Measurements from ENCODE around the gene JMJD8.
A peak's percentile ranks its signal among the peaks of the same experiment; 100 is the strongest.

Gene JMJD8

DNA sequence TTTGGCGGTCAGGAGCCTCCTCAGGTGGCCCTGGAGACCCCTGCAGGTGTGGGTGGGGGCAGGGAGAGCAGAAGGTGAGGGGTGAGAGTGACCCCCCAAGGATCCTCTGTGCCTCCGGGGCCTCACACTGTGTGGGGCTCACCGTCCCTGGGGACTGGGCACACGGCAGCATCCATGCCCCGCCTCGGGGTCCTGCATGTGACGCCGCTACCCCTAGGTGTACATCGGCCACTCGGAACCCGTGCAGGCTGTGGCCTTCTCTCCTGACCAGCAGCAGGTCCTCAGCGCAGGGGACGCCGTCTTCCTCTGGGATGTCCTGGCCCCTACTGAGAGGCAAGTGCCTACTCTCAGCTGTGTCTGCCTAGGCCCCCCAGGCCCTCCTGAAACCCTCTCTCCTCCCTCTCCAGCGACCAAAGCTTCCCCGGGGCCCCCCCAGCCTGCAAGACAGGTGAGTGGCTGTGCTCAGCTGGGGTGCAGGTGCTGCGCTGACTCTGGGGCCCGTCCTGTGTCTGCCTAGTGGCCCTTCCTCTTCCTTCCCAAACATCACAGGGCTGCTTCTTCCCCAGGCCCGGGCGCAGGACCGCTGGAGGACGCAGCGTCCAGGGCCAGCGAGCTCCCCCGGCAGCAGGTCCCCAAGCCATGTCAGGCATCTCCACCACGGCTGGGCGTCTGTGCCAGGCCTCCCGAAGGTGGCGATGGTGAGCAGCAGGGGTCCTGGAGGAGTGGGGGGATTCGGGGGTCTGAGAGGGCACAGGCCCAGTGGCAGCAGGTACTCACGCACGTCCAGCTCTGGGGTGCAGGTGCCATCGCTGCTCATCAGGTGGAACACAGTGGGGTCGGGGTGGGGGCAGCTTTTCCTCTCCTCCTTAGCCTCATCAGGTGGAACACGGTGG lies 25.2 kb downstream of the JMJD8 start:
- no peak for DNase-seq

DNA sequence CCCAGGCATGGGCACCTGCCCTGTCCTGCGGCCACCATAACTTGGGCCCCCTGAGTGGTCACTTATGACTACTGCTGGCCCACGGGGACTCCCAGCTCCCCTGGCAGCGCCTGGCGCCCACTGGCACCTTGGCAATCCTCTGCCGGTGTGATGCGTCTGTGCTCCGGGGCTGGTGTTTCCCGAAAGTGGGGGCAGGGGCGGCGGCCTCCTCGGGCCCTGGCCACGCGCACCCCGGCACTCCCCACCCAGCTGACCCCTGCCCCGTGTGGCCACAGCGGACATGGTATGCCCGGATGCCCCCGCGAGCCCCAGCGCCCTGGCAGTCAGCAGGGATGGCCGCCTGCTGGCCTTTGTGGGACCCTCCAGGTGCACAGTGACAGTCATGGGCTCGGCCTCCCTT lies 26.6 kb downstream of the JMJD8 start:
- no peak for DNase-seq

DNA sequence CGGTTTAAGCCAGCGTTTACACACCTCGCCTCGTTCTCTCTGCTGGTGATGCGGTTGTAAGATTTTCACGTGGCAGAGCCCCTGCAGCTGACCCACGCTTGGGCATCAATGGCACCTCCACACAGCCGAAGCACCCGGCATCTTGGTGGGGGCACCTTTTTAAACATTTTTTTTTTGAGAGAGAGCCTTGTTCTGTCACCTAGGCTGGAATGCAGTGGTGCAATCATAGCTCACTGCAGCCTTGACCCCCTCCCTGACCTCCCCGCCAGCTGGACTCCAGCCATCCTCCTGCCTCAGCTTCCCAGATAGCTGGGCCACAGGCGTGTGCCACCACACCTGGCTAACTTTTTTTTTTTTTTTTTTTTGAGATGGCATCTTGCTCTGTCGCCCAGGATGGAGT lies 30.1 kb downstream of the JMJD8 start:
- no peak for DNase-seq

- no peak for DNase-seq
Observed at GRCh38 chr16:652454-653305, 31.5 kb downstream of the JMJD8 start.

DNA sequence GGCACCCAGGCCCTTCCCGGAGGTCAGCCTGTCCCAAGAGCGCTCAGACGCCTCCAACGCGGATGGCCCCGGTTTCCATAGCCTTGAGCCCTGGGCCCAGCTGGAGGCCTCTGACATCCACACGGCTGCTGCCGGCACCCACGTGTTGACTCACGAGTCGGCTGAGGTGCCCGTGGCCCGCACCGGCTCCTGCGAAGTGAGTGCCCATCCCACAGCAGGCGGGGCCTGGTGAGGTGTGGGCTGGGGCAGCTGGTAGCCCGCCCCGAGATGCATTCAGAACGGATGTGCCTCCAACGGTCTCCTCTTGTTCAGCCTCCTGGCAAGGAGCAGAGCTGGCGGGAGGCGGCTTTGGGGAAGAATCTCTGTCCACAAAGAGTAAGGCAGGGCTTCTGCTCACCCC lies 32.3 kb downstream of the JMJD8 start:
- no peak for DNase-seq

GRCh38 chr16:649631-650030 lies 34.5 kb downstream of the JMJD8 start:
- DNase-seq = no peak

GRCh38 chr16:648781-649589 lies 35.1 kb downstream of the JMJD8 start, which contains the start of gene WDR90:
TSS of gene WDR90 (plus strand) at chr16:649365. CDS start at chr16:649417, 52 bp downstream.
- DNase-seq = peak; percentile 96

DNA sequence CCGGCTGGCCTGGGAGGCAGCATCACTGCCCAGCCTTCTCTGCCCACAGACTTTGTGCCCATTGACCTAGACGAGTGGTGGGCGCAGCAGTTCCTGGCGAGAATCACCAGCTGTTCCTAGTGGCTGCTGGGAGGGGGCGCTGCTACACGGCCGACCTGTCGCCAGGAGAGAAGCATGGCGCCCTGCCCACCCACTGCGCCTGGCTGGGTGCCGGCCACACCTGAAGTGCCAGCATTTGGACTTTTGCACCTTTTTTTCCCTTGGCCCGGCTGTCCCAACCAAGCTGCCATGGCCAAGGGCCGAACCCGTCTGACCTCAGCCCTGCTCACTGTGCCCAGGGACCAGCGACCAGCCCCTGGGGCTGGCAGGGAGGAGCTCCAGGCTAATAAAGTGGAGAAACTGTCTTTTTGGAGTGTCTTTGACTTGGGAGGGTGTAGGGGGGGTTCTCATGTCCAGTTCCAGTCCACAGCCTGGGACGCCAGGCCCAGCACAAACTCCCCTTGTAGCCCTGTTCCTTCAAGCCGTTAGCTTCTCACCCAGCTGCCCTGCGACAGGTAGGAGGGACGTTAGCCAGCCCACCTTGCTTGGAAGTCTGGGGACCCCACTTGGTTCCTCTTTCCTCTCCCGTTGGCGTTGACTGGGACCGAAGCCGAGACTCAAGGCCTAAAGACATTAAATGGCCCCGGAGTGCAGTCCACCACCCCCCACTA lies 35.9 kb downstream of the JMJD8 start:
- DNase-seq = no peak

DNA sequence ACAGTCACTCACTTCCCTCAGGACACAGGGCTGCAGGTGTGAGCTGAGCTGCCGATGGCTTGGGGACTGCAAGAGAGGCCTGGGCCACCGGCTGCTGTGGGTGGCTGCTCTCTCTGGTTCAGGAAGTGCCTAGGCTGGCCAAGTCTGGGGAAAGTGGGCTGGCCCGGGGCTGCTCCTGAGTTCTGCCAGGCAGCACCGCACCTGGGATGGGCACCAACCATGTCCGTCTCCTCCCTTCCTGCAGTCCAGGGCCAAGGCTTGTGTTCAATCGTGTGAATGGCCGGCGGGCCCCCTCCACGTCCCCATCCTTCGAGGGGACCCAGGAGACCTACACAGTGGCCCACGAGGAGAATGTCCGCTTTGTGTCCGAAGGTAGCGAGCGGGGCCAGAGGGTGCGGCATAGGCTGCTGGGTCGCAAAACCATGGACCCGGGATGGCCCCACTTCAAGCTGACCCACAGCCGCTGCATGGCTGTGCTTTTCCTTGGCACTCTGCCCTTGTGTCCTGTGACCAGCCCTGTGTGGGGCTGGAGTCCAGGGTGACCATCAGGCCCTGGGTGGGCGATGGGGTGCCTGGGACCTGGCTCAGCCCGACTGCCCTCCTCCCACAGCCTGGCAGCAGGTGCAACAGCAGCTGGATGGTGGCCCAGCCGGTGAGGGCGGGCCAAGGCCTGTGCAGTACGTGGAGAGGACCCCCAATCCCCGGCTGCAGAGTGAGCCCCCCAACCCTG lies 36.8 kb downstream of the JMJD8 start:
- no peak for DNase-seq

DNA sequence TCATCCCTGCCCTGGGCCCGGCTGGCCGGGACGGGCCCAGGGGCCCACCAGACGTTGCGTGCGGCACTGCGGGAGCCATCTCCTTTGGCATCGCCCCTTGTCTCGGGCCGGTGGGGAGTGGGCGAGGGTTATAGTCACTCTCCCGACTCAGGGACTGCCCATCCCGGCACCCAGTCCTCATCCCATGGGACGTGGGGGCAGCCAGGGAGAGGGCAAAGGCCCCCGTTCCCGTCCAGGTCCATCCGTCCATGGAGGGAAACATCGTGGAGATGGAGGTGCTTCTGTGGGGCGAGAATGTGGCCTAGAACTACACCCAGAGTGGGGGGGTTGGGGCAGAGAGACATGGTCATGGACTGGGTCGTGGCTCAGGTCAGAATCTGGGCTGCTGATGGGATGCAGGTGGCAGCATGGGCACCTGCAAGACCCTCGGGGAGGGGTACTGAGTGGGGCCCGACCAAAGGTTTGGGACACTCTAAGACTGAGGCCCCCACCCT lies 37.4 kb downstream of the JMJD8 start:
- DNase-seq = no peak

- DNase-seq = no peak
Observed at GRCh38 chr16:645852-646678, 38.1 kb downstream of the JMJD8 start.

DNA sequence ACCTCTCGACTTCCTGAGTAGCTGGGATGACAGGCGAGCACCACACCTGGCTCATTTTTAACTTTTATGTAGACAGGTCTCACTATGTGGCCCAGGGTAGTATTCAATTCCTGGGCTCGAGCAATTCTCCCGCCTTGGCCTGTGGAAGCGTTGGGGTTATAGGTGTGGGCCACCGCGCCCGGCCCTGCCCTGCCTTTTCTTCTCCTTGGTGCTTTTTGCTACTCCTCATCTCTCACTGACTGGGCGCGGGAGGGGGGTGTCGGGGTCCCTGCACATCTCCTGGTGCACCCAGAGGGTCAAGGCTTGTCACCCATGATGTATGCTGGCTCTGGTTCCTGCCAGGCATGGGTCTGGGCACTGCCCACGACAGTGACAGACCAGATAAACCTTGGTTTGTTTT lies 39.6 kb downstream of the JMJD8 start:
- no peak for DNase-seq

DNA sequence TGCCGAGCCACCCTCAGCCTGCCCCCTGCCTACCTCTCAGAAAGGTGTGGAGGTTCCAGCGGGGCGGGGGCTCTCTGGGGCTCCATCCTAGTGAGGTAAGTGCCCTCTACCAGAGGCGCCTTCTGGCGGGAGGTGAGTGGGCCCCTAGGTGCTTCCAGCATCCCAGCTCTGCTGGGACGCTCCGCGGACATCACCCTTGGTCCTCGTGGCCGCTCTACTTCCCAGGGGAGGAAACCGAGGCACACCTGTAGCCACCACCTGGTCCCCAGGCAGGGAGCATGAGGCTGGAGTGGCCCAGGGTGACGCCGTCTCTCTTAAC lies 41.1 kb downstream of the JMJD8 start:
- DNase-seq = no peak

GRCh38 chr16:642189-643049 lies 41.7 kb downstream of the JMJD8 start:
- DNase-seq = peak; percentile 55

- peak; percentile 83 for DNase-seq
Observed at GRCh38 chr16:641326-642188, 42.6 kb downstream of the JMJD8 start, which contains the start of gene MCRIP2. TSS of gene MCRIP2 (plus strand) at chr16:641828. CDS start at chr16:641992, 164 bp downstream.

DNA sequence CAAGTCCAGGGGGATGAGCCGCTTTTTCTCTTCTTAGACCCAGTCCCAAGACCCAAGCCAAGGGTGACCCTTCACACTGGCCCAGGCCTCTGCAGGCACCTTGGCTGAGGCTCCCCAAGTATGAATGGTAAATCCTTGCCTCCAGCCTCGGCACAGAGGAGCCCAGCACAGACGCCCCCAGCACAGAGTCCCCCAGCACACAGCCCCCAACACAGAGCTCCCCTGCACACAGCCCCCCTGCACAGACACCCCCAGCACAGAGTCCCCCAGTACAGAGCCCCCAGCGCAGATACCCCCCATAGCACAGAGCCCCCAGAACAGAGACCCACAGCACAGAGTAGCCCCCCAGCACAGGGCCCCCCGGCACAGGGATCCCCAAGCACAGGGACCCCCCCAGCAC lies 43.5 kb downstream of the JMJD8 start:
- no peak for DNase-seq

DNA sequence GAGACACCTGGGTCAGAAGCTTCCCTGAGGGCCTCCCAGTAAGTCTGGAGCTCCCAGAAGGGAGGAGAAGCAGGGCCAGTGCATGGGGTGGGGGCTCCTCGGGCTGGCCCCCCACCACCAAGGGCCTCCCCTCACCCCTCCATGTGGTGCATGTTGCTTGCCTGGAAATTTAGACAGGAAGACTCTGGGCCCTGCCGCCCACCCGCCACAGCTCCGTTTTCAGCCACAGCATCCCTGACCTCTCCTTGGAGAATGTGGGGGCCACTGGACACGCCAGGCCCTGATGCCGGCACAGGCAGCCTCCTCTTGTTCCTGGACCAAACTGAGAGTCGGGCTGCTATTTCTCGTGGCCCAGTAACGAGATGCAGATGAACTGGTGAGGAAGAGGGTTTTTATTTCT lies 45.3 kb downstream of the JMJD8 start:
- no peak for DNase-seq

GRCh38 chr16:638034-638543 lies 46.0 kb downstream of the JMJD8 start:
- no peak for DNase-seq

Data from eye (tissue), 1 donor.